Measurements from ENCODE around the gene SPINK5. TPM values are rescaled to one million over a fixed set of nuclear protein-coding genes. Genes with fewer than 3 reads are reported as not detected.

The SPINK5 gene
- polyA plus RNA-seq, 1 donor from 2014 or later, result 1.8 TPM

DNA sequence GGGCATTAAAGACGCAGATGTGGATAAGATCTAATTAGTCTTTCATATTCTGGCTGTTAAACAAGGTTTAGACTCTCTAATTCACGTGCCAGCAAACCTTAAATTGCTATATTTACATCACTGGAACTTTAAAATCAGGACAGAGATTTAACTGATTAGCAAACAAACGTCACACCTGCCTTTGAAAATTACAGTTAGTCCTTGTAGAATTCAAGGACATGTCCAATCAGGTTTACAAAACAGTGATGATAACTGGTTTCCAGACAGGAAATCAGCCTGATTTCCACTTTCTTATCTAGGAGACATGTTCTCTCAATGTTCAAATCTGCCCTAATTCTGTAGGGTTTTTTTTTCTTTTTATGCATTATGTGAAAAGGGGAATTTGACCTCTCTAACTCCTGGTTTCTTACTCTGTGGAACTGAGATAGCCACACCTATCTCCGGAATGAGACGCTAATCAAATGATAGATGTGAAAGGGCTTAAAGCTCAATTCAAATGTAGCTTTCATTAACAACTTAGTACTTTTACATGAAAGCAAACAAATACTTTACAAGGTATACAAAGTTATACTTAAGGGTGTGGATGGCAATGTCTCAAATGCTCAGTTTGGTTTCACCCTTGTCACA is 26.5 kb downstream of the SPINK5 start:
- no peaks in the 10 kb centered on the region for H3K27me3 ChIP-seq (ENCODE audit: insufficient read depth, low read depth, low read length)
- H3K4me2 ChIP-seq (ENCODE audit: low read length), result no peak overlapping the region
- no peaks in the 10 kb centered on the region for H3K79me2 ChIP-seq (replicated peaks; ENCODE audit: insufficient read depth, low read length)
- no peak overlapping the region for H2AFZ ChIP-seq (ENCODE audit: low read depth, low read length)
- H3F3A ChIP-seq (ENCODE audit: insufficient read depth, low read length, poor library complexity, severe bottlenecking), result peaks cover 4% of the 10 kb centered on the region
- no peaks in the 10 kb centered on the region for H3K36me3 ChIP-seq (ENCODE audit: insufficient read depth, low read length)
- no peak overlapping the region for H3K9ac ChIP-seq (ENCODE audit: low read length)
- H3K4me3 ChIP-seq (ENCODE audit: low read length), result no peak overlapping the region
- H4K20me1 ChIP-seq (ENCODE audit: insufficient read depth), result no peaks in the 10 kb centered on the region
- no peaks in the 10 kb centered on the region for H3K9me3 ChIP-seq (ENCODE audit: low read length)
- TF ChIP-seq RAD21 (conservative IDR thresholded peaks at IDR 0.05), result no peak
- TF ChIP-seq, protein P1, sequence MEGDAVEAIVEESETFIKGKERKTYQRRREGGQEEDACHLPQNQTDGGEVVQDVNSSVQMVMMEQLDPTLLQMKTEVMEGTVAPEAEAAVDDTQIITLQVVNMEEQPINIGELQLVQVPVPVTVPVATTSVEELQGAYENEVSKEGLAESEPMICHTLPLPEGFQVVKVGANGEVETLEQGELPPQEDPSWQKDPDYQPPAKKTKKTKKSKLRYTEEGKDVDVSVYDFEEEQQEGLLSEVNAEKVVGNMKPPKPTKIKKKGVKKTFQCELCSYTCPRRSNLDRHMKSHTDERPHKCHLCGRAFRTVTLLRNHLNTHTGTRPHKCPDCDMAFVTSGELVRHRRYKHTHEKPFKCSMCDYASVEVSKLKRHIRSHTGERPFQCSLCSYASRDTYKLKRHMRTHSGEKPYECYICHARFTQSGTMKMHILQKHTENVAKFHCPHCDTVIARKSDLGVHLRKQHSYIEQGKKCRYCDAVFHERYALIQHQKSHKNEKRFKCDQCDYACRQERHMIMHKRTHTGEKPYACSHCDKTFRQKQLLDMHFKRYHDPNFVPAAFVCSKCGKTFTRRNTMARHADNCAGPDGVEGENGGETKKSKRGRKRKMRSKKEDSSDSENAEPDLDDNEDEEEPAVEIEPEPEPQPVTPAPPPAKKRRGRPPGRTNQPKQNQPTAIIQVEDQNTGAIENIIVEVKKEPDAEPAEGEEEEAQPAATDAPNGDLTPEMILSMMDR (IDR thresholded peaks at IDR 0.05; ENCODE audit: poor library complexity, severe bottlenecking), result no peak
- TF ChIP-seq, protein P2, sequence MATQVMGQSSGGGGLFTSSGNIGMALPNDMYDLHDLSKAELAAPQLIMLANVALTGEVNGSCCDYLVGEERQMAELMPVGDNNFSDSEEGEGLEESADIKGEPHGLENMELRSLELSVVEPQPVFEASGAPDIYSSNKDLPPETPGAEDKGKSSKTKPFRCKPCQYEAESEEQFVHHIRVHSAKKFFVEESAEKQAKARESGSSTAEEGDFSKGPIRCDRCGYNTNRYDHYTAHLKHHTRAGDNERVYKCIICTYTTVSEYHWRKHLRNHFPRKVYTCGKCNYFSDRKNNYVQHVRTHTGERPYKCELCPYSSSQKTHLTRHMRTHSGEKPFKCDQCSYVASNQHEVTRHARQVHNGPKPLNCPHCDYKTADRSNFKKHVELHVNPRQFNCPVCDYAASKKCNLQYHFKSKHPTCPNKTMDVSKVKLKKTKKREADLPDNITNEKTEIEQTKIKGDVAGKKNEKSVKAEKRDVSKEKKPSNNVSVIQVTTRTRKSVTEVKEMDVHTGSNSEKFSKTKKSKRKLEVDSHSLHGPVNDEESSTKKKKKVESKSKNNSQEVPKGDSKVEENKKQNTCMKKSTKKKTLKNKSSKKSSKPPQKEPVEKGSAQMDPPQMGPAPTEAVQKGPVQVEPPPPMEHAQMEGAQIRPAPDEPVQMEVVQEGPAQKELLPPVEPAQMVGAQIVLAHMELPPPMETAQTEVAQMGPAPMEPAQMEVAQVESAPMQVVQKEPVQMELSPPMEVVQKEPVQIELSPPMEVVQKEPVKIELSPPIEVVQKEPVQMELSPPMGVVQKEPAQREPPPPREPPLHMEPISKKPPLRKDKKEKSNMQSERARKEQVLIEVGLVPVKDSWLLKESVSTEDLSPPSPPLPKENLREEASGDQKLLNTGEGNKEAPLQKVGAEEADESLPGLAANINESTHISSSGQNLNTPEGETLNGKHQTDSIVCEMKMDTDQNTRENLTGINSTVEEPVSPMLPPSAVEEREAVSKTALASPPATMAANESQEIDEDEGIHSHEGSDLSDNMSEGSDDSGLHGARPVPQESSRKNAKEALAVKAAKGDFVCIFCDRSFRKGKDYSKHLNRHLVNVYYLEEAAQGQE (IDR thresholded peaks at IDR 0.05; ENCODE audit: borderline replicate concordance), result no peak
- TF ChIP-seq EZH2 (IDR thresholded peaks at IDR 0.05; ENCODE audit: borderline replicate concordance, insufficient read depth, low read length, poor library complexity, severe bottlenecking), result no peak
- TF ChIP-seq EP300 (conservative IDR thresholded peaks at IDR 0.05; ENCODE audit: poor library complexity, severe bottlenecking), result no peak
- no peak overlapping the region for H3K27ac ChIP-seq (ENCODE audit: low read length)
- H3K9me2 ChIP-seq (ENCODE audit: insufficient read depth, low read length), result no peaks in the 10 kb centered on the region

DNA sequence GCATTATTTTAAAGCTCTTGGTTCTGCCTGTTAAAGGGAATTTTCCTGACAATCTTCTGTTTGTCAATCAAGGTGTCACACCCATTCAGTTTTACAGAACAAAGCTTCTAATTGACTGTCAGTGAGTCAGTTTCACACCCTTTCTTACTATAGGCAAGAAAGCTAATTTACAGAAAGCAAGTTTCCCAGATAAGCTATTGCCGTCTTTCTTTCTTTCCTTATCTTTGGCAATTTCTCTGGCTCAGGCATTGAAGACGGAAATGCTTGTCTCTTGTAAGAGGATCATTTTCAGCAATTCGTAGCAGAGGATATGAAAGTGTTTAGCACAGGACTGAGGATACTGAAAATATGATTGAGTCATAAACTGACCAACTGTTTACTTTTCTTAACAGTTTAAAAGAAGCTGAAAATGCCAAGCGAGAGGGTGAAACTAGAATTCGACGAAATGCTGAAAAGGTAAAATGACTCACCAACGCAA is 27.0 kb downstream of the SPINK5 start:
- Histone ChIP-seq H3K4me3 (ENCODE audit: low read length) (no peak overlapping the region), H3K4me2 (ENCODE audit: low read length) (no peak overlapping the region), H2AFZ (ENCODE audit: low read depth, low read length) (peak overlapping the region; percentile 5), H3K9me2 (ENCODE audit: insufficient read depth, low read length) (no peaks in the 10 kb centered on the region), H3K27me3 (ENCODE audit: insufficient read depth, low read depth, low read length) (no peaks in the 10 kb centered on the region), H4K20me1 (ENCODE audit: insufficient read depth) (no peaks in the 10 kb centered on the region), H3F3A (ENCODE audit: insufficient read depth, low read length, poor library complexity, severe bottlenecking) (peaks cover 4% of the 10 kb centered on the region), H3K79me2 (replicated peaks; ENCODE audit: insufficient read depth, low read length) (no peaks in the 10 kb centered on the region), H3K9me3 (ENCODE audit: low read length) (no peaks in the 10 kb centered on the region), H3K27ac (ENCODE audit: low read length) (no peak overlapping the region), H3K9ac (ENCODE audit: low read length) (no peak overlapping the region), H3K36me3 (ENCODE audit: insufficient read depth, low read length) (no peaks in the 10 kb centered on the region)
- TF ChIP-seq POLR2AphosphoS5 (IDR thresholded peaks at IDR 0.05), result no peak
- TF ChIP-seq, protein P2 (IDR thresholded peaks at IDR 0.05; ENCODE audit: borderline replicate concordance), result no peak
- no peak for TF ChIP-seq TAF1 (IDR thresholded peaks at IDR 0.05; ENCODE audit: low read depth)
- peak; percentile 68 for TF ChIP-seq EP300 (conservative IDR thresholded peaks at IDR 0.05; ENCODE audit: poor library complexity, severe bottlenecking)
- TF ChIP-seq, protein P1 (IDR thresholded peaks at IDR 0.05; ENCODE audit: poor library complexity, severe bottlenecking), result no peak
- no peak for TF ChIP-seq RAD21 (conservative IDR thresholded peaks at IDR 0.05)

Data from neural cell (in vitro differentiated cells).